Frontal cortex (tissue), 4 donors: ENCODE measurements around the gene CAPRIN1. TPM values are rescaled to one million over a fixed set of nuclear protein-coding genes. Genes with fewer than 3 reads are reported as not detected.
"Not testable (repeated sequence)": the region's sequence is repeated elsewhere in the genome, so short reads cannot be mapped to it uniquely, and the experiment has no call there.

Experiments
- DNase-seq, 2 donors: peaks; one replicate each; pipeline ENCODE4 v3.0.0; 2012; ENCODE audit warnings: low spot score in 2 of 2
- FAIRE-seq: peaks from 2 replicates; lab custom pipeline; 2012; peaks lifted over from hg19 to GRCh38; lab: Jason Lieb, UNC
- total RNA-seq: library from RNA; depleted of rRNA; stranded (reverse); fragments of >200 nt; gene quantifications from one replicate; pipeline ENCODE4 v1.2.3, GENCODE V29; 2014
- donor health status: control.
- donor health status: control.
- donor health status: control.

Gene CAPRIN1
- total RNA-seq, 1 donor from 2014 or later, result 297 TPM

- DNase-seq, result no peak
Measured at GRCh38 chr11:34049028-34049427, 2.5 kb upstream of the CAPRIN1 start.

GRCh38 chr11:34050581-34051348 lies 766 bp upstream of the CAPRIN1 start:
- no peak for FAIRE-seq
- DNase-seq, result peak in 1 of 2 donors; percentile 27

More at GRCh38 chr11:34049028-34049427, 2.5 kb upstream of the CAPRIN1 start:
- FAIRE-seq, result no peak

- DNase-seq, result peak; percentile 87 to 93
- no peak for FAIRE-seq
Measured at GRCh38 chr11:34052036-34052607, 591 bp downstream of the CAPRIN1 start.

- FAIRE-seq, result no peak
- peak in 1 of 2 donors; percentile 22 for DNase-seq
Measured at GRCh38 chr11:34052608-34053160, 1.2 kb downstream of the CAPRIN1 start.

- DNase-seq (peak; percentile 42 to 53), FAIRE-seq (no peak)
Measured at GRCh38 chr11:34053161-34053686, 1.7 kb downstream of the CAPRIN1 start.

GRCh38 chr11:34054351-34054750 lies 2.8 kb downstream of the CAPRIN1 start:
- DNase-seq, FAIRE-seq: not testable (repeated sequence)

- FAIRE-seq (no peak), DNase-seq (no peak)
Measured at GRCh38 chr11:34055218-34056000, 3.9 kb downstream of the CAPRIN1 start.

GRCh38 chr11:34056672-34057071 lies 5.1 kb downstream of the CAPRIN1 start:
- DNase-seq (no peak), FAIRE-seq (no peak)

GRCh38 chr11:34063061-34063795 lies 11.7 kb downstream of the CAPRIN1 start:
- DNase-seq (no peak), FAIRE-seq (no peak)

GRCh38 chr11:34064291-34064690 lies 12.8 kb downstream of the CAPRIN1 start:
- no peak for DNase-seq
- FAIRE-seq, result no peak

GRCh38 chr11:34065505-34066203 lies 14.1 kb downstream of the CAPRIN1 start:
- DNase-seq (no peak), FAIRE-seq (no peak)

GRCh38 chr11:34066766-34067165 lies 15.2 kb downstream of the CAPRIN1 start:
- not testable (repeated sequence) for DNase-seq, FAIRE-seq

GRCh38 chr11:34067383-34068065 lies 16.0 kb downstream of the CAPRIN1 start:
- DNase-seq, result no peak
- no peak for FAIRE-seq

GRCh38 chr11:34068111-34068510 lies 16.6 kb downstream of the CAPRIN1 start:
- no peak for FAIRE-seq
- peak in 1 of 2 donors; percentile 24 for DNase-seq

GRCh38 chr11:34071306-34071705 lies 19.8 kb downstream of the CAPRIN1 start:
- not testable (repeated sequence) for FAIRE-seq, DNase-seq

- FAIRE-seq (no peak), DNase-seq (no peak)
Measured at GRCh38 chr11:34072041-34072440, 20.5 kb downstream of the CAPRIN1 start.

GRCh38 chr11:34072832-34073231 lies 21.3 kb downstream of the CAPRIN1 start:
- DNase-seq (no peak), FAIRE-seq (no peak)

GRCh38 chr11:34074391-34074790 lies 22.9 kb downstream of the CAPRIN1 start:
- no peak for DNase-seq
- no peak for FAIRE-seq
